Naive thymus-derived CD4-positive, alpha-beta T cell (primary cell): Measurements from ENCODE around the gene ZFYVE28. TPM values are rescaled to one million over a fixed set of nuclear protein-coding genes. Genes with fewer than 3 reads are reported as not detected.
A peak's percentile ranks its signal among the peaks of the same experiment; 100 is the strongest.

ENCODE experiments used
- ATAC-seq: fragments of 150-1000 bp; cut with Tn5 transposase; 2 replicates; pipeline ENCODE4 v1.10.0; 2021; ENCODE audit warnings: mild to moderate bottlenecking, moderate library complexity
- CTCF ChIA-PET: fragments of 350-600 bp; sonication (Branson Sonifier 250); formaldehyde crosslinking; loops from one replicate; lab custom pipeline; 2021; ENCODE audit warnings: antibody characterized with exemption; lab: Charles Lee
- POLR2A ChIA-PET: fragments of 350-600 bp; sonication (Branson Sonifier 250); formaldehyde crosslinking; loops from one replicate; lab custom pipeline; 2021; ENCODE audit warnings: antibody characterized with exemption, inconsistent platforms; lab: Charles Lee
- DNase-seq, 9 donors: peaks; one replicate each; pipeline versions ENCODE4 v3.0.0 to v3.0.0-alpha.2; 2020 to 2022; ENCODE audit warnings: mixed read lengths in 1 of 9
- H3K27ac ChIP-seq: one replicate; pipeline ENCODE4 v1.7.0; 2013; ENCODE audit warnings: mild to moderate bottlenecking, low read depth, low read length, moderate library complexity
- H3K27me3 ChIP-seq, 2 donors: one replicate each; pipeline ENCODE4 v1.7.0; 2013; ENCODE audit warnings: low read length in 2 of 2, mild to moderate bottlenecking in 2 of 2, moderate library complexity in 2 of 2; ENCODE audit not compliant: control insufficient read depth in 2 of 2, insufficient read depth in 2 of 2
- H3K36me3 ChIP-seq, 3 experiments: 1 replicate in 2 of 3; 2 replicates in 1 of 3; pipeline ENCODE4 v1.7.0; 2013; ENCODE audit warnings: low read length in 3 of 3, mild to moderate bottlenecking in 3 of 3, moderate library complexity in 1 of 3; ENCODE audit not compliant: insufficient read depth in 3 of 3, control insufficient read depth in 2 of 3
- H3K4me1 ChIP-seq, 2 donors: one replicate each; pipeline ENCODE4 v1.7.0; 2013; ENCODE audit warnings: low read length in 2 of 2, mild to moderate bottlenecking in 2 of 2, moderate library complexity in 1 of 2; ENCODE audit not compliant: control insufficient read depth in 2 of 2, insufficient read depth in 2 of 2
- H3K4me3 ChIP-seq: 2 replicates; pipeline ENCODE4 v1.7.0; 2013; ENCODE audit warnings: mild to moderate bottlenecking, low read length
- H3K9me3 ChIP-seq, 3 experiments: 1 replicate in 2 of 3; 2 replicates in 1 of 3; pipeline ENCODE4 v1.7.0; 2013; ENCODE audit warnings: low read length in 3 of 3; ENCODE audit not compliant: control insufficient read depth in 2 of 3
- H3K27ac Mint-ChIP-seq, 9 donors: one replicate each; pipeline ENCODE4 v1.8.0; 2020 to 2022; ENCODE audit warnings: mixed read lengths in 9 of 9, mild to moderate bottlenecking in 8 of 9, moderate library complexity in 5 of 9, inconsistent platforms in 2 of 9
- H3K27me3 Mint-ChIP-seq, 5 donors: one replicate each; pipeline ENCODE4 v1.8.0; 2021 to 2022; ENCODE audit warnings: mixed read lengths in 5 of 5, mild to moderate bottlenecking in 1 of 5
- H3K36me3 Mint-ChIP-seq, 5 donors: one replicate each; pipeline ENCODE4 v1.8.0; 2020 to 2022; ENCODE audit warnings: mixed read lengths in 5 of 5, mild to moderate bottlenecking in 3 of 5, inconsistent platforms in 1 of 5
- H3K4me1 Mint-ChIP-seq, 7 donors: one replicate each; pipeline ENCODE4 v1.8.0; 2020 to 2022; ENCODE audit warnings: mixed read lengths in 7 of 7, mild to moderate bottlenecking in 3 of 7, inconsistent platforms in 1 of 7
- H3K4me3 Mint-ChIP-seq, 10 donors: one replicate each; pipeline ENCODE4 v1.8.0; 2020 to 2022; ENCODE audit warnings: mild to moderate bottlenecking in 10 of 10, mixed read lengths in 10 of 10, moderate library complexity in 6 of 10, inconsistent platforms in 2 of 10
- H3K9me3 Mint-ChIP-seq, 11 donors: one replicate each; pipeline ENCODE4 v1.8.0; 2020 to 2022; ENCODE audit warnings: mixed read lengths in 11 of 11, mild to moderate bottlenecking in 4 of 11, inconsistent platforms in 1 of 11, moderate library complexity in 1 of 11
- intact Hi-C, 2 donors: fragments of 100-400 bp; cut with micrococcal nuclease; formaldehyde crosslinking; loops; one replicate each; pipeline ENCODE4 v1.15.1; 2023
- polyA plus RNA-seq, 2 donors: library from polyadenylated mRNA; unstranded; fragments of 300-500 nt; fragmentation: Illumina TruSeq; gene quantifications; one replicate each; pipeline ENCODE4 v1.2.3, GENCODE V29; 2021
- total RNA-seq, 6 experiments: library from RNA in 5 of 6; stranded (reverse) in 5 of 6; gene quantifications; 1 replicate in 5 of 6; 2 replicates in 1 of 6; pipeline ENCODE4 v1.2.3 and lab custom pipeline; 2021 to 2026

Gene ZFYVE28
- total and polyA plus RNA-seq, 7 experiments from 2014 or later = 6.1 to 26.5 (median 15.9) TPM

GRCh38 chr4:2330091-2331042 is 88.1 kb downstream of the ZFYVE28 start:
- Histone ChIP-seq H3K36me3 (peaks cover 0 to 6% (median 3%) of the 10 kb centered on the region in 3 experiments), H3K4me3 (no peak overlapping the region), H3K27ac (no peak overlapping the region), H3K9me3 (peaks cover 0 to 7% (median 0%) of the 10 kb centered on the region in 3 experiments), H3K27me3 (no peaks in the 10 kb centered on the region), H3K4me1 (no peaks in the 10 kb centered on the region)
- intact Hi-C loops = no loop called here
- Mint-ChIP-seq H3K36me3 (peaks cover 4 to 36% (median 20%) of the 10 kb centered on the region in 5 donors), H3K4me3 (no peak overlapping the region), H3K27me3 (peaks cover 0 to 13% (median 0%) of the 10 kb centered on the region in 5 donors), H3K4me1 (peaks cover 0 to 6% (median 0%) of the 10 kb centered on the region in 7 donors), H3K27ac (peak overlapping the region in 2 of 9 donors; percentile 12 to 23), H3K9me3 (peaks cover 0 to 36% (median 18%) of the 10 kb centered on the region in 11 donors)
- ATAC-seq (peak; percentile 29), DNase-seq (no peak)
- ChIA-PET CTCF (no interaction called here), POLR2A (no interaction called here)

- intact Hi-C loops = no loop called here
- Histone ChIP-seq H3K4me1 (no peaks in the 10 kb centered on the region), H3K27ac (no peak overlapping the region), H3K9me3 (peaks cover 0 to 7% (median 0%) of the 10 kb centered on the region in 3 experiments), H3K36me3 (peaks cover 0 to 3% (median 0%) of the 10 kb centered on the region in 3 experiments), H3K27me3 (no peaks in the 10 kb centered on the region), H3K4me3 (no peak overlapping the region)
- Mint-ChIP-seq H3K4me1 (no peaks in the 10 kb centered on the region), H3K27me3 (peaks cover 0 to 13% (median 0%) of the 10 kb centered on the region in 5 donors), H3K9me3 (peaks cover 0 to 52% (median 18%) of the 10 kb centered on the region in 11 donors), H3K36me3 (peaks cover 4 to 44% (median 22%) of the 10 kb centered on the region in 5 donors), H3K4me3 (no peak overlapping the region), H3K27ac (no peak overlapping the region)
- ATAC-seq = no peak
- ChIA-PET CTCF (no interaction called here), POLR2A (no interaction called here)
- DNase-seq = no peak
These were observed 90.9 kb downstream of the ZFYVE28 start for GRCh38 chr4:2327579-2327978.

DNA sequence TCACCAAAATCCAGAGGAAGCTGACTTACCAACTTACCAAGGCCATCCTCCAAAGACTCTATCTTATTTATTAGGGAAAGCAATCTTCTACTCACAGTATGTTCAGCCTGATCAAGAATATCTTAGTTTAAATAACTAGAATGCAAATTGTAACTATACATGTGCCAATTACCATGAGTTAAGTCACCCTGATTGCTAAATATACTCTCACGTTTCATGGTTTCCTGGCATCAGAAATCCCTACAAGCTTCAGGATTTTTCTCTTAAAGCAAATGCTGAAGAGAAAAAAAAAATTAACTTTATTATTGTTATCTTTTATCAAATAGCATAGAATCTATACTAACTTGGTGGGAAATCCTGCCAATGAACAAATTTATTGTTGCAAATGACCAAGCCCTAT is 93.6 kb downstream of the ZFYVE28 start:
- peaks cover 0 to 13% (median 0%) of the 10 kb centered on the region in 5 donors for H3K27me3 Mint-ChIP-seq
- Histone ChIP-seq H3K9me3 (peaks cover 0 to 7% (median 0%) of the 10 kb centered on the region in 3 experiments), H3K4me1 (peaks cover 0 to 11% of the 10 kb centered on the region in 2 donors), H3K27ac (no peak overlapping the region), H3K27me3 (no peaks in the 10 kb centered on the region), H3K4me3 (no peak overlapping the region), H3K36me3 (no peaks in the 10 kb centered on the region)
- peaks cover 4 to 40% (median 22%) of the 10 kb centered on the region in 5 donors for H3K36me3 Mint-ChIP-seq
- no peak overlapping the region for H3K27ac Mint-ChIP-seq
- ChIA-PET POLR2A (no interaction called here), CTCF (no interaction called here)
- peaks cover 0 to 10% (median 0%) of the 10 kb centered on the region in 7 donors for H3K4me1 Mint-ChIP-seq
- H3K4me3 Mint-ChIP-seq = no peak overlapping the region
- ATAC-seq (no peak), DNase-seq (no peak)
- intact Hi-C loops = no loop called here
- H3K9me3 Mint-ChIP-seq = peaks cover 0 to 52% (median 18%) of the 10 kb centered on the region in 11 donors

- CTCF ChIA-PET = no interaction called here
- peaks cover 0 to 11% of the 10 kb centered on the region in 2 donors for H3K4me1 ChIP-seq
- H3K27ac ChIP-seq = no peak overlapping the region
- no peaks in the 10 kb centered on the region for H3K27me3 ChIP-seq
- DNase-seq = no peak
- no peak overlapping the region for H3K4me3 Mint-ChIP-seq
- H3K4me3 ChIP-seq = no peak overlapping the region
- ATAC-seq = no peak
- intact Hi-C loops = no loop called here
- peaks cover 0 to 38% (median 9%) of the 10 kb centered on the region in 11 donors for H3K9me3 Mint-ChIP-seq
- peaks cover 0 to 10% (median 0%) of the 10 kb centered on the region in 7 donors for H3K4me1 Mint-ChIP-seq
- H3K36me3 Mint-ChIP-seq = peaks cover 0 to 21% (median 8%) of the 10 kb centered on the region in 5 donors
- H3K27me3 Mint-ChIP-seq = peaks cover 0 to 13% (median 0%) of the 10 kb centered on the region in 5 donors
- peak overlapping the region in 2 of 9 donors; percentile 28 to 55 for H3K27ac Mint-ChIP-seq
- no peaks in the 10 kb centered on the region for H3K36me3 ChIP-seq
- POLR2A ChIA-PET = no interaction called here
- peaks cover 0 to 2% (median 0%) of the 10 kb centered on the region in 3 experiments for H3K9me3 ChIP-seq
These were observed 95.6 kb downstream of the ZFYVE28 start for GRCh38 chr4:2322841-2323240.

GRCh38 chr4:2322227-2322626 is 96.2 kb downstream of the ZFYVE28 start:
- peaks cover 0 to 13% (median 0%) of the 10 kb centered on the region in 5 donors for H3K27me3 Mint-ChIP-seq
- Histone ChIP-seq H3K9me3 (no peaks in the 10 kb centered on the region), H3K27me3 (no peaks in the 10 kb centered on the region), H3K4me1 (peaks cover 0 to 11% of the 10 kb centered on the region in 2 donors), H3K27ac (no peak overlapping the region), H3K36me3 (no peaks in the 10 kb centered on the region), H3K4me3 (no peak overlapping the region)
- intact Hi-C loops = no loop called here
- peaks cover 0 to 10% (median 0%) of the 10 kb centered on the region in 7 donors for H3K4me1 Mint-ChIP-seq
- H3K27ac Mint-ChIP-seq = no peak overlapping the region
- ChIA-PET POLR2A (no interaction called here), CTCF (no interaction called here)
- H3K36me3 Mint-ChIP-seq = peaks cover 0 to 17% (median 3%) of the 10 kb centered on the region in 5 donors
- peaks cover 0 to 32% (median 4%) of the 10 kb centered on the region in 11 donors for H3K9me3 Mint-ChIP-seq
- DNase-seq (no peak), ATAC-seq (no peak)
- H3K4me3 Mint-ChIP-seq = no peak overlapping the region

DNA sequence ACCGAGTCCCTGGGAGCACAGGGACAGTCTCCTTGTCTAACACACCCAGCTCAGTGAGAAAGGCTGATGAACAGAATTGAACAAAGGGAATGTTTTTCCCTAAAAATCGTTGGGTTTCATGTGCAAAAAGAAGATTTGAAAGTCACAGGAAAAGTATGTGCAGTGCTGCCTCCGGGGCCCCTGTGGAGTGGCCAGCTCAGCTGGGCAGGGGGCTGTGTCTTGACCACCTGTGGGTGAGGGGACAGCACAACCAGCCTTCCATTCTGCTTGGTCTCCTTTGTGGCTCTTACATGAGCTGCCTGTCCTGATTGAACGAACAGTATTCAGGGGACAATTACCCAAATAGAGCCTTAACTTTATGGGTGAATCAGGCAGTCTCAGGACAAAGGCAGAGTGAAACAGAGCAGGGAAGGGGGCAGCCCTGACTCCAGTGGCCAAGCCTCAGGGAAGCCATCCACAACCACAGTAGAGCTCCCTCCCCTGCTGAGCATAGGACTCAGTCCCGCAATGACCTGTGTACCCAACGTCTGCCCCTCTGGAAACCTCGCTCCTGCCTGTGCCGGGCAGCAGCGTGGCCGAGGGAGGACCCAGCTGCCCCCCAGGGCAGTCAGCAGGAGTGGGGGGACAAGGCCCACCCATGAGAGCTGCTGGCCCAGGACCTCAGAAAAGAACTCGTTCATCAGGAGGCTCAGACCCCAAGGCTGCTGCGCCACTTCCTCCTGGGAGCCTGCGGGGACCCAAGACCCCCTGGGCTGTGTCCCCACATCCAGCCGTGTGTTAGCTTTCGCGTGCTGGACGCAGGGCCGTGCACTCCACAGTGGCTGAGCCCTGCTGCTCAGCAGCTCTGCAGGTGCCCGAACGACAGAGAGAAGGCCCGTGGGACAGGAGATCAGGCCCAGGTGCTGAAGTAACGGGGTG is 96.9 kb downstream of the ZFYVE28 start:
- peaks cover 0 to 10% (median 0%) of the 10 kb centered on the region in 7 donors for H3K4me1 Mint-ChIP-seq
- DNase-seq = no peak
- POLR2A ChIA-PET = interaction anchor here (0.9 kb wide), 1 partner anchor 88 kb away, joined by 3 read pairs; no protein-coding TSS in a partner anchor

More for the DNA sequence above, 96.9 kb downstream of the ZFYVE28 start:
- intact Hi-C loops = no loop called here
- no peak for ATAC-seq
- H3K27me3 ChIP-seq = no peaks in the 10 kb centered on the region
- H3K36me3 Mint-ChIP-seq = peaks cover 0 to 17% (median 1%) of the 10 kb centered on the region in 5 donors
- no peak overlapping the region for H3K4me3 Mint-ChIP-seq
- no peak overlapping the region for H3K4me3 ChIP-seq
- peaks cover 0 to 11% of the 10 kb centered on the region in 2 donors for H3K4me1 ChIP-seq
- H3K27me3 Mint-ChIP-seq = peaks cover 0 to 11% (median 0%) of the 10 kb centered on the region in 5 donors
- peak overlapping the region in 2 of 9 donors; percentile 38 to 78 for H3K27ac Mint-ChIP-seq
- H3K9me3 Mint-ChIP-seq = peaks cover 0 to 28% (median 4%) of the 10 kb centered on the region in 11 donors
- CTCF ChIA-PET = no interaction called here
- no peaks in the 10 kb centered on the region for H3K36me3 ChIP-seq
- no peak overlapping the region for H3K27ac ChIP-seq
- no peaks in the 10 kb centered on the region for H3K9me3 ChIP-seq
